Measurements from ENCODE around the gene PIK3R2.

DNA sequence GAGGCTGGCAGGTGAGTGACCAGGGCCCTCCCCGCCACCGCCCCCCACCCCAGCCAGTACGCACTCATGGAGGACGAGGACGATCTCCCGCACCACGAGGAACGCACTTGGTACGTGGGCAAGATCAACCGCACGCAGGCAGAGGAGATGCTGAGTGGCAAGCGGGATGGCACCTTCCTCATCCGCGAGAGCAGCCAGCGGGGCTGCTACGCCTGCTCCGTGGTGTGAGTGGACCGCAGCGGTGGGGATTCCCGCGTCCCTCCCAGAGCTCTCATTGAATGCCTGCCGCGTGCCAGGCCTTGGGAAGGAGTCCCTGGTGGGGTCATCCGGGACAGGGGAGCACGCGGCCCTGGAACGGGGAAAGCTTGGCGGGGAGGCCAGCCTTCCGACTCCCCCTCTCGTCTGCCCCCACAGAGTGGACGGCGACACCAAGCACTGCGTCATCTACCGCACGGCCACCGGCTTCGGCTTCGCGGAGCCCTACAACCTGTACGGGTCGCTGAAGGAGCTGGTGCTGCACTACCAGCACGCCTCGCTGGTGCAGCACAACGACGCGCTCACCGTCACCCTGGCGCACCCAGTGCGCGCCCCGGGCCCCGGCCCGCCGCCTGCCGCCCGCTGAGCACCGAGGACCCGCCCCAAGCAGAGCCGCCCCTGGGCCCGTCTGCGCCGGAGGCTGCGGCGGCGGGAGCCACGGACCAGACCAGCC is 15.9 kb downstream of the PIK3R2 start:
- TF ChIP-seq POLR2A (IDR thresholded peaks at IDR 0.05) (no peak), CTCF (IDR thresholded peaks at IDR 0.05) (no peak)

Measured in body of pancreas (tissue), 4 donors.